ENCODE results near the gene PGRMC2. TPM values are rescaled to one million over a fixed set of nuclear protein-coding genes. Genes with fewer than 3 reads are reported as not detected.

The PGRMC2 gene
- total and polyA plus RNA-seq, 11 donors = 23.1 to 84.1 (median 72.1) TPM

DNA sequence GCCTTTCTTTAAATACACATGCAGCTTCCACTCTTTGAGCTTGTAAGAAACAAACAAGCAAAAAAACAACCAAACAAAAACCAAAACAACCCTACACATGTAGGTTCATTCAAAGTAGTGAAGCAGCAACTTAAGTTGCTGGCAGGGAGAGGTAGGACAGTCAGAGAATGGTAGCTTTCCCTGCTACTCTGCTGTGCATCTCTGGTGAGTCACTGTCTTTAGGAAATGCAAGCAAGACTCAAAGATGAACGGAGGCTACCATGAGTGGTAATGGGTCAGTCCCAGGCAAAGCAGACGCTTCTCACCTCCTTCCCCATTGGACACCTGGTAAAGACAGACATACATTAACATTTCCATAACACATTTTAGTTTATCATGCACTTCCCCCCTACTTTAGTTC is 43.2 kb downstream of the PGRMC2 start:
- Histone ChIP-seq H3K36me3 (no peaks in the 10 kb centered on the region), H3K27me3 (no peaks in the 10 kb centered on the region), H3K9me3 (peaks cover 0 to 16% (median 2%) of the 10 kb centered on the region in 12 donors), H3K4me1 (no peaks in the 10 kb centered on the region), H3K4me3 (no peak overlapping the region), H3K27ac (no peak overlapping the region)
- no peak for DNase-seq
- TF ChIP-seq, protein P1, sequence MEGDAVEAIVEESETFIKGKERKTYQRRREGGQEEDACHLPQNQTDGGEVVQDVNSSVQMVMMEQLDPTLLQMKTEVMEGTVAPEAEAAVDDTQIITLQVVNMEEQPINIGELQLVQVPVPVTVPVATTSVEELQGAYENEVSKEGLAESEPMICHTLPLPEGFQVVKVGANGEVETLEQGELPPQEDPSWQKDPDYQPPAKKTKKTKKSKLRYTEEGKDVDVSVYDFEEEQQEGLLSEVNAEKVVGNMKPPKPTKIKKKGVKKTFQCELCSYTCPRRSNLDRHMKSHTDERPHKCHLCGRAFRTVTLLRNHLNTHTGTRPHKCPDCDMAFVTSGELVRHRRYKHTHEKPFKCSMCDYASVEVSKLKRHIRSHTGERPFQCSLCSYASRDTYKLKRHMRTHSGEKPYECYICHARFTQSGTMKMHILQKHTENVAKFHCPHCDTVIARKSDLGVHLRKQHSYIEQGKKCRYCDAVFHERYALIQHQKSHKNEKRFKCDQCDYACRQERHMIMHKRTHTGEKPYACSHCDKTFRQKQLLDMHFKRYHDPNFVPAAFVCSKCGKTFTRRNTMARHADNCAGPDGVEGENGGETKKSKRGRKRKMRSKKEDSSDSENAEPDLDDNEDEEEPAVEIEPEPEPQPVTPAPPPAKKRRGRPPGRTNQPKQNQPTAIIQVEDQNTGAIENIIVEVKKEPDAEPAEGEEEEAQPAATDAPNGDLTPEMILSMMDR (IDR thresholded peaks at IDR 0.05) = no peak
- TF ChIP-seq POLR2A (IDR thresholded peaks at IDR 0.05) = no peak
- ATAC-seq = no peak
- 86 to 94% (median 91%) methylated on average over 2 of the region's 2 CpGs for WGBS, 4 donors
- intact Hi-C loops (cut with DNase I) = no loop called here

GRCh38 chr4:128242601-128243000 is 45.0 kb downstream of the PGRMC2 start:
- ATAC-seq (no peak), DNase-seq (no peak)
- Histone ChIP-seq H3K9me3 (peaks cover 0 to 3% (median 0%) of the 10 kb centered on the region in 12 donors), H3K4me3 (no peak overlapping the region), H3K36me3 (no peaks in the 10 kb centered on the region), H3K4me1 (no peaks in the 10 kb centered on the region), H3K27ac (no peak overlapping the region), H3K27me3 (no peaks in the 10 kb centered on the region)
- TF ChIP-seq, protein P1 (IDR thresholded peaks at IDR 0.05) = no peak
- no peak for TF ChIP-seq POLR2A (IDR thresholded peaks at IDR 0.05)
- intact Hi-C loops (cut with DNase I) = no loop called here
- WGBS, 4 donors = 93 to 97% (median 94%) methylated on average over 4 of the region's 4 CpGs

- TF ChIP-seq, protein P1 (IDR thresholded peaks at IDR 0.05) = no peak
- TF ChIP-seq POLR2A (IDR thresholded peaks at IDR 0.05) = no peak
- Histone ChIP-seq H3K4me1 (no peaks in the 10 kb centered on the region), H3K4me3 (no peak overlapping the region), H3K27ac (no peak overlapping the region), H3K9me3 (no peaks in the 10 kb centered on the region), H3K27me3 (no peaks in the 10 kb centered on the region), H3K36me3 (no peaks in the 10 kb centered on the region)
- ATAC-seq (no peak), DNase-seq (no peak)
- WGBS, 4 donors = 86 to 96% (median 89%) methylated on average over 3 of the region's 3 CpGs
- intact Hi-C loops (cut with DNase I) = no loop called here
These were observed 45.6 kb downstream of the PGRMC2 start for GRCh38 chr4:128241981-128242380.

- no peaks in the 10 kb centered on the region for H3K27me3 ChIP-seq
- no peak for TF ChIP-seq POLR2A (IDR thresholded peaks at IDR 0.05)
- ATAC-seq (peak in 1 of 4 donors; percentile 29), DNase-seq (no peak)
- no peak overlapping the region for H3K4me3 ChIP-seq
- intact Hi-C loops (cut with DNase I) = no loop called here
- H3K36me3 ChIP-seq = no peaks in the 10 kb centered on the region
- WGBS, 4 donors = 51 to 62% (median 56%) methylated on average over 3 of the region's 3 CpGs
- H3K9me3 ChIP-seq = no peaks in the 10 kb centered on the region
- no peak overlapping the region for H3K27ac ChIP-seq
- H3K4me1 ChIP-seq = no peaks in the 10 kb centered on the region
These were observed 46.1 kb downstream of the PGRMC2 start for GRCh38 chr4:128241425-128241913.

DNA sequence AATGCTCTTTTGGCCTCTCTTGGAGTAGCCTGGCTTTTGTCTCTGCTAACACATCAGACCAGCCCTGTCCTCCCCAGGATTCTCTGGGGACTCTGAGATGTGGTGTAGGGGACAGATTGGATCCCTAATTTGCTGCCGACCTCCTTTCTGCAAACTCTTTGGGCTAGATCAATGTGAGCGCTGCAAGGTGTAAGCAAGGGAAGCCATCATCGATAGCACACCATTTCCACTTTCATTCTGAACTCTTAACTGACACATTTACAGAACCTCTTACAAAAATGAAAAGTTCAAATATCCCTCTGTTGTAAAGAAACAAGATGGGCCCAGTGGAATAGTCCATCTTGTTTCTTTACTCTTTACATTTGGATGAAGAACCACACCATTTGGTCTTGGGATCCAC is 46.6 kb downstream of the PGRMC2 start:
- Histone ChIP-seq H3K9me3 (peaks cover 0 to 2% (median 0%) of the 10 kb centered on the region in 12 donors), H3K4me3 (no peak overlapping the region), H3K4me1 (no peaks in the 10 kb centered on the region), H3K27ac (no peak overlapping the region), H3K36me3 (no peaks in the 10 kb centered on the region), H3K27me3 (no peaks in the 10 kb centered on the region)
- intact Hi-C loops (cut with DNase I) = no loop called here
- DNase-seq (no peak), ATAC-seq (no peak)
- TF ChIP-seq, protein P1 (IDR thresholded peaks at IDR 0.05) = no peak
- TF ChIP-seq POLR2A (IDR thresholded peaks at IDR 0.05) = no peak
- WGBS, 4 donors = 96 to 100% (median 97%) methylated on average over 3 of the region's 3 CpGs

Measured in heart left ventricle (tissue), 16 donors.